DOHH2 (cell line): ENCODE data around the gene EPN2.

Source experiments
- H3F3A ChIP-seq: fragments of 200-600 bp; sonication (generic), shearing (Covaris generic); 2 replicates; pipeline ENCODE4 v1.6.0; 2016; ENCODE audit warnings: antibody characterized with exemption, mild to moderate bottlenecking; ENCODE audit not compliant: control insufficient read depth, insufficient read depth
- H3K27ac ChIP-seq: fragments of 200-600 bp; sonication (generic); 2 replicates; pipeline ENCODE4 v1.5.1; 2014; ENCODE audit warnings: low read depth, mild to moderate bottlenecking, low read length, moderate library complexity
- H3K27me3 ChIP-seq: fragments of 200-600 bp; sonication (generic); 2 replicates; pipeline ENCODE4 v1.6.1; 2014; ENCODE audit warnings: mild to moderate bottlenecking, low read length, mixed read lengths; ENCODE audit not compliant: control insufficient read depth
- H3K36me3 ChIP-seq: fragments of 200-600 bp; sonication (generic); 2 replicates; pipeline ENCODE4 v1.6.1; 2014; ENCODE audit warnings: mild to moderate bottlenecking, low read length, moderate library complexity, mixed read lengths; ENCODE audit not compliant: control insufficient read depth
- H3K4me1 ChIP-seq: fragments of 200-600 bp; sonication (generic); 2 replicates; pipeline ENCODE4 v1.6.1; 2014; ENCODE audit warnings: mild to moderate bottlenecking, low read length, mixed read lengths; ENCODE audit not compliant: control insufficient read depth
- H3K4me2 ChIP-seq: fragments of 200-600 bp; sonication (generic); 2 replicates; pipeline ENCODE4 v1.6.0; 2014; ENCODE audit warnings: mild to moderate bottlenecking, low read length, moderate library complexity
- H3K4me3 ChIP-seq: fragments of 200-600 bp; sonication (generic); 2 replicates; pipeline ENCODE4 v1.5.1; 2014; ENCODE audit warnings: mild to moderate bottlenecking, low read length, mixed read lengths
- H3K79me2 ChIP-seq: fragments of 200-600 bp; sonication (generic); 2 replicates; pipeline ENCODE4 v1.6.1; 2014; ENCODE audit warnings: mild to moderate bottlenecking, low read length, mixed read lengths; ENCODE audit not compliant: control insufficient read depth
- H3K9me2 ChIP-seq: fragments of 200-600 bp; sonication (generic); replicated peaks from 2 replicates; pipeline ENCODE4 v1.6.1; 2014; ENCODE audit warnings: mild to moderate bottlenecking, low read length, mixed read lengths; ENCODE audit not compliant: control insufficient read depth
- H3K9me3 ChIP-seq: fragments of 200-600 bp; sonication (generic); 2 replicates; pipeline ENCODE4 v1.6.1; 2014; ENCODE audit warnings: antibody characterized with exemption, low read length, mixed read lengths; ENCODE audit not compliant: control insufficient read depth, insufficient read depth
- H4K20me1 ChIP-seq: fragments of 200-600 bp; sonication (generic); 2 replicates; pipeline ENCODE4 v1.6.0; 2014; ENCODE audit warnings: low read depth, mild to moderate bottlenecking, antibody characterized with exemption, low read length, moderate library complexity; ENCODE audit not compliant: control insufficient read depth, insufficient read depth
- CTCF ChIP-seq: fragments of 200-600 bp; sonication (generic); IDR thresholded peaks from one replicate; pipeline ENCODE4 v1.5.1; 2014; ENCODE audit warnings: antibody characterized with exemption, mild to moderate bottlenecking, low read depth, low read length; ENCODE audit not compliant: poor library complexity, severe bottlenecking
- EZH2phosphoT487 ChIP-seq: fragments of 200-600 bp; sonication (generic); IDR thresholded peaks from 2 replicates; pipeline ENCODE4 v1.6.1; 2017; ENCODE audit warnings: borderline replicate concordance, mild to moderate bottlenecking, antibody characterized with exemption, low read length, moderate library complexity, mixed read lengths

The EPN2 gene

GRCh38 chr17:19301274-19301951 lies 64.2 kb downstream of the EPN2 start:
- Histone ChIP-seq H3K4me2 (no peak overlapping the region), H3K9me2 (no peaks in the 10 kb centered on the region), H3K4me3 (no peak overlapping the region), H3K36me3 (no peaks in the 10 kb centered on the region), H4K20me1 (peaks cover 32% of the 10 kb centered on the region), H3K79me2 (no peaks in the 10 kb centered on the region), H3K4me1 (peaks cover 42% of the 10 kb centered on the region), H3K27ac (no peak overlapping the region), H3K27me3 (peaks cover 65% of the 10 kb centered on the region), H3F3A (peaks cover 15% of the 10 kb centered on the region; the same call in 1 of the 2 replicates), H3K9me3 (no peaks in the 10 kb centered on the region)
- TF ChIP-seq CTCF = no peak
- TF ChIP-seq EZH2phosphoT487 = peak; percentile 47; the same call in 1 of the 2 replicates

- H3K4me1 ChIP-seq = peaks cover 47% of the 10 kb centered on the region
- no peak overlapping the region for H3K4me2 ChIP-seq
- H3K9me3 ChIP-seq = no peaks in the 10 kb centered on the region
- H3F3A ChIP-seq = peaks cover 17% of the 10 kb centered on the region; the same call in 1 of the 2 replicates
- peaks cover 63% of the 10 kb centered on the region for H3K27me3 ChIP-seq
- H3K36me3 ChIP-seq = no peaks in the 10 kb centered on the region
- no peak overlapping the region for H3K27ac ChIP-seq
- no peaks in the 10 kb centered on the region for H3K9me2 ChIP-seq
- H3K4me3 ChIP-seq = no peak overlapping the region
- TF ChIP-seq EZH2phosphoT487 (no peak), CTCF (no peak)
- no peaks in the 10 kb centered on the region for H3K79me2 ChIP-seq
- H4K20me1 ChIP-seq = peaks cover 28% of the 10 kb centered on the region
Measured at GRCh38 chr17:19301973-19302372, 64.8 kb downstream of the EPN2 start.

DNA sequence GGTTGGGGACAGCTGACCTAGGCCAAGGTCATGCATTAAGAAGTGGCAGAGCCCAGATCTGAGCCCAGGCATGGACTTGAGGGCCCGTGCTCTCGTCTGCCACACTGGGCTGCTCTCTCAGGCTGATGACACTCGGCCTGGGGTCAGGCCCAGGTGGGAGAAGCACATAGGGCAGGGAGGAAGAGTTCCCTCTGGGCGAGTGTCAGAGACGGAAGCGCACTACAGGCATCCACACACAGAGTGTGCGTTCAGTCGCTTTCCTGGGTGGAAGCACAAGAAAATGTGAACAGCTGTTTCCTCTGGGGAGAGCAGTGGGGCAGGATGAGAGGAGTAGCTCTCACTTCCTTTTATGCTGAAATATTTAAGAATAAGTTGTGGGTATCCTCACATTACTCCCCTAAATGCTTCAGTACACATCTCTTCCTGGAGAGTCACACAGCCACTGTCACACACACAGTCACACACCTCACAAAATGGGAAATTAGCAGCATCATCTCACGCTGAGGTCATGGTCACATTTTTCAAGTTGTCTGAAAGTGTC lies 65.7 kb downstream of the EPN2 start:
- Histone ChIP-seq H3F3A (peaks cover 17% of the 10 kb centered on the region; the same call in 1 of the 2 replicates), H3K4me2 (peak overlapping the region; percentile 70), H3K9me2 (no peaks in the 10 kb centered on the region), H3K79me2 (no peaks in the 10 kb centered on the region), H3K4me1 (peaks cover 56% of the 10 kb centered on the region), H3K27ac (no peak overlapping the region), H3K4me3 (peak overlapping the region; percentile 46), H3K27me3 (peaks cover 64% of the 10 kb centered on the region), H4K20me1 (peaks cover 27% of the 10 kb centered on the region), H3K9me3 (no peaks in the 10 kb centered on the region), H3K36me3 (no peaks in the 10 kb centered on the region)
- TF ChIP-seq EZH2phosphoT487 = peak; percentile 71; the same call in 1 of the 2 replicates
- no peak for TF ChIP-seq CTCF
